OCI-LY7 (cell line): ENCODE results near the gene ARHGEF10L.

Source experiments
- EZH2phosphoT487 ChIP-seq: fragments of 200-600 bp; sonication (generic); IDR thresholded peaks from 2 replicates; pipeline ENCODE4 v1.6.1; 2018; ENCODE audit warnings: low read depth, borderline replicate concordance, mild to moderate bottlenecking, mixed run types, antibody characterized with exemption, low read length, moderate library complexity, mixed read lengths
- TF ChIP-seq, protein P1 (sequence below): fragments of 200-600 bp; sonication (generic); conservative IDR thresholded peaks from 2 replicates; pipeline ENCODE4 v1.5.1; 2014; ENCODE audit warnings: mild to moderate bottlenecking, antibody characterized with exemption, low read length, moderate library complexity, mixed read lengths

DNA sequence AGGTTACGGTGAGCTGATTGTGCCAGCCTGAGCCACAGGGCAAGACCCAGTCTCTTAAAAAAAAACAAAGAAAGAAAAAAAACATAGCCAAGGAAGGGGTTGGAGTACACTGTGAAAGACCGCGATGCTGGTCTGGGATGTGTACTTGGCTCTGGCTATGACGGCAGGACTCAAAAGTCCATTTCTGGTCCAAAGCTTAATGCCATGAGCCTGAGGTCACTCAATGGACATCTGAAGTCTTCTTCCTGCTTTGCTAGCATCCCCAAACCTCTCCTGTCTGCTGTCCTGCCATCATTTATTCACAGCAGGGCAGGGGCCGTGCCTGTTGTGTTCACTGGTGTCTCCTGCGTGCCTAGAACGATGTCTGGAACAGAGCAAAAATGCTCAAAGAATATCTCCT is 1.5 kb upstream of the ARHGEF10L start:
- TF ChIP-seq, protein P1, sequence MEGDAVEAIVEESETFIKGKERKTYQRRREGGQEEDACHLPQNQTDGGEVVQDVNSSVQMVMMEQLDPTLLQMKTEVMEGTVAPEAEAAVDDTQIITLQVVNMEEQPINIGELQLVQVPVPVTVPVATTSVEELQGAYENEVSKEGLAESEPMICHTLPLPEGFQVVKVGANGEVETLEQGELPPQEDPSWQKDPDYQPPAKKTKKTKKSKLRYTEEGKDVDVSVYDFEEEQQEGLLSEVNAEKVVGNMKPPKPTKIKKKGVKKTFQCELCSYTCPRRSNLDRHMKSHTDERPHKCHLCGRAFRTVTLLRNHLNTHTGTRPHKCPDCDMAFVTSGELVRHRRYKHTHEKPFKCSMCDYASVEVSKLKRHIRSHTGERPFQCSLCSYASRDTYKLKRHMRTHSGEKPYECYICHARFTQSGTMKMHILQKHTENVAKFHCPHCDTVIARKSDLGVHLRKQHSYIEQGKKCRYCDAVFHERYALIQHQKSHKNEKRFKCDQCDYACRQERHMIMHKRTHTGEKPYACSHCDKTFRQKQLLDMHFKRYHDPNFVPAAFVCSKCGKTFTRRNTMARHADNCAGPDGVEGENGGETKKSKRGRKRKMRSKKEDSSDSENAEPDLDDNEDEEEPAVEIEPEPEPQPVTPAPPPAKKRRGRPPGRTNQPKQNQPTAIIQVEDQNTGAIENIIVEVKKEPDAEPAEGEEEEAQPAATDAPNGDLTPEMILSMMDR = no peak
- no peak for TF ChIP-seq EZH2phosphoT487
